Measurements from ENCODE around the gene TRAPPC1. TPM values are rescaled to one million over a fixed set of nuclear protein-coding genes. Genes with fewer than 3 reads are reported as not detected.

The TRAPPC1 gene
- polyA plus RNA-seq, 4 donors = 103 to 152 (median 118) TPM

DNA sequence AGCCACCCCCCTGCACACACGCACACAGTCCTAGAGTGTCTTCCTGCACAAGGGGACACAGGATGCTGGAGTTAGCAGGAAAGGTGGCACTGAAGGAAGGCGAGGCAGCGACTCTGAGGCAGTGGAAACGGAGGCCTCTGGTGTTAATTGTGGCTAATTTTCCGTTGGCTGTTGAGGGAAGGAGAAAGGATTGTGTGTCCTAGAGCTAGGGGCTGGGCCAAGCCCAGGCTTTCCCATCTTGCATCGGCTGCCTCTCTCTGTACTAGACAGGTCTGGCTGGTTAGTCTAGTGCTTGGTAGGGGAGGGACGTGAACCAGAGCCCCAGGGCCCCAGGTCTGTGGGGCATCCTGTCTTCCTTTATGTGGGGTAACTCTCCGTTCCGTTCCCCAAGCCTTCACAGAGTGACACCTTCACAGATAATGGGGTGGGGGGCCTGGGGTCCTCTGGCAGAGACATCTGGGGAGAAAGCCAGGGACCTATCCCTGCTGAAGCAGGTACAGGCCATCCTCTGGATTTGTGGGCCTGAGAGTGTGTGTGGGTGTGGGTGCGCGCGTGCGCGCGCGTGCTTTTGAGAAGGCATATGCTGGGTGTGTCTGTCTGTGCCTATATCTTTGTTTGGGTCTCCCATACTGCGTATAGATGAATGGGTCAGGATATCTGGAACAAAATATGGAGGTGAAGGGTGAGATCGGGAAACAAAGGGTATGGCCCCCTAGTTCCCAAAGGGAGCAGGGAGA is 43.4 kb downstream of the TRAPPC1 start, which contains the start of gene CHD3:
TSS of gene CHD3 (plus strand) at position 606 of the 737 bp plus-strand sequence. CDS start 212 bp downstream, outside the sequence.
- peaks cover 3 to 41% (median 20%) of the 10 kb centered on the region in 3 donors for H3K4me1 ChIP-seq (ENCODE audit: control insufficient read depth in 3 of 3, insufficient read depth in 2 of 3, low read depth in 1 of 3, low read length in 2 of 3)
- peak; percentile 25 to 35 for DNase-seq
- no peaks in the 10 kb centered on the region for H3K27me3 ChIP-seq (ENCODE audit: control insufficient read depth in 3 of 3, insufficient read depth in 3 of 3, low read length in 3 of 3)
- H3K9me3 ChIP-seq (ENCODE audit: control insufficient read depth in 2 of 2, insufficient read depth in 1 of 2, low read depth in 1 of 2, low read length in 1 of 2) = no peaks in the 10 kb centered on the region
- no peak for FAIRE-seq
- peaks cover 4 to 34% (median 6%) of the 10 kb centered on the region in 3 donors for H3K36me3 ChIP-seq (ENCODE audit: control insufficient read depth in 3 of 3, insufficient read depth in 2 of 3, low read depth in 1 of 3, low read length in 3 of 3)
- WGBS, 3 donors = 9 to 21% (median 16%) methylated on average over 18 of the region's 18 CpGs
- peak within 1 kb of the TSS; percentile 68 to 97 (median 91) for H3K27ac ChIP-seq (ENCODE audit: low read depth in 1 of 3, low read length in 2 of 3)
- peak within 1 kb of the TSS; percentile 36 to 87 (median 43) for H3K4me3 ChIP-seq (ENCODE audit: low read depth in 1 of 3, low read length in 3 of 3)

DNA sequence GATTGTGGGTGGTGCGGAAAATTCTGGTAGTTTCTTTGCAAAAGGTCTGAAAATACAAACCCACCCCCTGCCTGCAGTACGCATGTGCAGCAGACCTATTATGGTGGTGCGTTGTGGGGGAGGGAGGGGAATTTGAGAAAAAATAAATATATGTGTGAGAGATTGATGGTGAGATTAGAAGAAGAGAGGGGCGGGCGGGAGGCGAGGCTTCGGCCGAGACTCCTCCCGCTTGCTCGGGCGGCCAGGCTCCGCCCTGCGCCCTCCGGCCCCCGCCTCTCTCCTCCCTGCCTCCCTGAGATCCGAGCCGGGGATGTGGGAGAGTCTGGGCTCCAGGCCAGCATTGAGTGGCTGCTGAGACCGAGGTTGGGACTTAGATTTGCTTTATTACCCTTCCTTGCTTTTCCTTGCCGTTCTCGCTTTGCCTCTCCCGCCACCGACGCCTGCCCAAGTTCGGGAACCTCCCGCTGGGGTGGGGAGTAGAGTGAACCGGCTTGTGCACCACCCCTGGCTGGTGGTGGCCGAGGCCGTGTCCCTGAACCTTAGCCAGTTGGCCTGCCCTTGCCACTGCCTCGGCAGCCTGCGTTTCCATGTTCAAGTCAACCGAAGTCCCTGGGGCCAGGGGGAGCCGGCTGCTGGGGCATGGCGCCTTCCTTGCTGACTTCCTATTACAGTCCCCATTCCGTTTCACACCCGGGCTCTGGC is 44.1 kb downstream of the TRAPPC1 start:
- Histone ChIP-seq H3K27me3 (ENCODE audit: control insufficient read depth in 3 of 3, insufficient read depth in 3 of 3, low read length in 3 of 3) (no peaks in the 10 kb centered on the region), H3K9me3 (ENCODE audit: control insufficient read depth in 2 of 2, insufficient read depth in 1 of 2, low read depth in 1 of 2, low read length in 1 of 2) (no peaks in the 10 kb centered on the region), H3K4me1 (ENCODE audit: control insufficient read depth in 3 of 3, insufficient read depth in 2 of 3, low read depth in 1 of 3, low read length in 2 of 3) (peaks cover 5 to 48% (median 23%) of the 10 kb centered on the region in 3 donors), H3K36me3 (ENCODE audit: control insufficient read depth in 3 of 3, insufficient read depth in 2 of 3, low read depth in 1 of 3, low read length in 3 of 3) (peaks cover 2 to 30% (median 4%) of the 10 kb centered on the region in 3 donors), H3K27ac (ENCODE audit: low read depth in 1 of 3, low read length in 2 of 3) (peak overlapping the region; percentile 68 to 97 (median 91)), H3K4me3 (ENCODE audit: low read depth in 1 of 3, low read length in 3 of 3) (peak overlapping the region; percentile 36 to 87 (median 43))
- 0 to 1% (median 1%) methylated on average over 26 to 35 of the region's 35 CpGs for WGBS, 3 donors
- DNase-seq (peak; percentile 92 to 96), FAIRE-seq (no peak)

DNA sequence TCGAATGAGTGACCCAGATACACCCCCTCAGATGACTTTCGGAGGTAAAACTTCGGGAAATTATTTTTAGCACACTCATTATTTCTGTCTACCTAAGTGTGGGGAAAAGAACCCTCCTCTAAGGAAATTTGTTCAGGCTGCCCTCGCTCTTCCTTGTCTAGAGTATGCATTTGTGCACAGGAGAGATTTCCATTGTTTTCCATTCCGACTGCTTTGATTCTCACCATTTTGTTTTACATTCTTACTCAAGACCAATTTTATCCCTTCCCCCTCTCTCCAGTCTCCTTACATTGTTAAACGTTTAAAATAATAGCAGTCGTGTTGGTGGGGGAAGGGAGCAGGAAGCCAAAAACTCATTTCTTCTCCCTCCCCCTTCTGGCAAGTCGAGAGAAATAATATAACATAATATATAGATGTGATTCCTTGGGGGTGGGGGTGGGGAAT is 44.7 kb downstream of the TRAPPC1 start:
- H3K27me3 ChIP-seq (ENCODE audit: control insufficient read depth in 3 of 3, insufficient read depth in 3 of 3, low read length in 3 of 3) = no peaks in the 10 kb centered on the region
- WGBS, 3 donors = 3 to 4% (median 4%) methylated on average over 8 of the region's 8 CpGs
- FAIRE-seq (no peak), DNase-seq (no peak)
- peaks cover 5 to 53% (median 24%) of the 10 kb centered on the region in 3 donors for H3K4me1 ChIP-seq (ENCODE audit: control insufficient read depth in 3 of 3, insufficient read depth in 2 of 3, low read depth in 1 of 3, low read length in 2 of 3)
- H3K36me3 ChIP-seq (ENCODE audit: control insufficient read depth in 3 of 3, insufficient read depth in 2 of 3, low read depth in 1 of 3, low read length in 3 of 3) = peaks cover 2 to 30% (median 4%) of the 10 kb centered on the region in 3 donors
- H3K27ac ChIP-seq (ENCODE audit: low read depth in 1 of 3, low read length in 2 of 3) = peak overlapping the region; percentile 66 to 93 (median 89)
- peak overlapping the region; percentile 68 to 87 (median 86) for H3K4me3 ChIP-seq (ENCODE audit: low read depth in 1 of 3, low read length in 3 of 3)
- H3K9me3 ChIP-seq (ENCODE audit: control insufficient read depth in 2 of 2, insufficient read depth in 1 of 2, low read depth in 1 of 2, low read length in 1 of 2) = no peaks in the 10 kb centered on the region

DNA sequence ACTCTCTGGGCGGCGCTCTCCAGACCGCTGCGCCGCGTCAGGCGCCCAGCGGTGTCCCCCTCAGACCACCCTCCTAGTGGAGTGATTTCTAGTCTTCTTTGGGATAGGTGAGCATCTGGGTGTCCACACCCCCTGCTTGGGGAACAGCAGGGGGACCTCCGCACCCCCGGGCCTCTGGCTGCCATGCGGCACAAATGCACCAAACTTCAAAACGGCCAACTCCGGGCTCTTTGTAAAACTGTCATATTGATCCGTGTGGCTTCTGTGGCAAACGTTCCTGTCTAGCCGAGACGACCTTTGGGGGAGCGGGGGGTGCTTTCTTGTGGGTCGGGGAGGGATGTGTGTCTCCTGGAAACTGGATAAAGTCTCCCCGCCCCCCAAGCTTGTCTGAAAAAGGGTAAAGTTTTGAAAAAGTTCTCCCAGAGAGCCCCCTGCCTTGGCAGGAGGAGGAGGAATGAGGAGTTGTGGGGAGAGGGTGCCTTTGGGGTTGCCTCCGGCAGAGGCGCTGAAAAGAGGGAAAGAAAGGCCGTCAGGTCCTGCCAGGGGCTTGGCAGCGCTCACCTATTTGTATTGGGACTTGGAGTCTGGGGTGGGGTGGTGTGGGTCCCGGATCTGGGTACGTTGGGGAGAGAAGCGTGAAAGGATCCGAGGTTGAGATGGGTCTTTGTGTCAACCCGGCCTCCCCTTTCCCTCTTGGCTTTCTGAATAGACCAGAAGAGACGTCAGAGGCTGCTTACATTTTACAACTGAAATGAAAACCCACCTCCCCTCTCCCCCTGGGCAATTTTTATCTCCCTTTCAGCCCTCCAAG is 45.3 kb downstream of the TRAPPC1 start:
- no peaks in the 10 kb centered on the region for H3K9me3 ChIP-seq (ENCODE audit: control insufficient read depth in 2 of 2, insufficient read depth in 1 of 2, low read depth in 1 of 2, low read length in 1 of 2)
- peak overlapping the region; percentile 68 to 87 (median 86) for H3K4me3 ChIP-seq (ENCODE audit: low read depth in 1 of 3, low read length in 3 of 3)
- H3K36me3 ChIP-seq (ENCODE audit: control insufficient read depth in 3 of 3, insufficient read depth in 2 of 3, low read depth in 1 of 3, low read length in 3 of 3) = peaks cover 4 to 29% (median 5%) of the 10 kb centered on the region in 3 donors
- FAIRE-seq (no peak), DNase-seq (peak; percentile 38 to 67)
- 1 to 2% (median 2%) methylated on average over 30 of the region's 30 CpGs for WGBS, 3 donors
- H3K27me3 ChIP-seq (ENCODE audit: control insufficient read depth in 3 of 3, insufficient read depth in 3 of 3, low read length in 3 of 3) = no peaks in the 10 kb centered on the region
- H3K27ac ChIP-seq (ENCODE audit: low read depth in 1 of 3, low read length in 2 of 3) = peak overlapping the region; percentile 66 to 93 (median 89)
- H3K4me1 ChIP-seq (ENCODE audit: control insufficient read depth in 3 of 3, insufficient read depth in 2 of 3, low read depth in 1 of 3, low read length in 2 of 3) = peaks cover 5 to 59% (median 24%) of the 10 kb centered on the region in 3 donors

DNA sequence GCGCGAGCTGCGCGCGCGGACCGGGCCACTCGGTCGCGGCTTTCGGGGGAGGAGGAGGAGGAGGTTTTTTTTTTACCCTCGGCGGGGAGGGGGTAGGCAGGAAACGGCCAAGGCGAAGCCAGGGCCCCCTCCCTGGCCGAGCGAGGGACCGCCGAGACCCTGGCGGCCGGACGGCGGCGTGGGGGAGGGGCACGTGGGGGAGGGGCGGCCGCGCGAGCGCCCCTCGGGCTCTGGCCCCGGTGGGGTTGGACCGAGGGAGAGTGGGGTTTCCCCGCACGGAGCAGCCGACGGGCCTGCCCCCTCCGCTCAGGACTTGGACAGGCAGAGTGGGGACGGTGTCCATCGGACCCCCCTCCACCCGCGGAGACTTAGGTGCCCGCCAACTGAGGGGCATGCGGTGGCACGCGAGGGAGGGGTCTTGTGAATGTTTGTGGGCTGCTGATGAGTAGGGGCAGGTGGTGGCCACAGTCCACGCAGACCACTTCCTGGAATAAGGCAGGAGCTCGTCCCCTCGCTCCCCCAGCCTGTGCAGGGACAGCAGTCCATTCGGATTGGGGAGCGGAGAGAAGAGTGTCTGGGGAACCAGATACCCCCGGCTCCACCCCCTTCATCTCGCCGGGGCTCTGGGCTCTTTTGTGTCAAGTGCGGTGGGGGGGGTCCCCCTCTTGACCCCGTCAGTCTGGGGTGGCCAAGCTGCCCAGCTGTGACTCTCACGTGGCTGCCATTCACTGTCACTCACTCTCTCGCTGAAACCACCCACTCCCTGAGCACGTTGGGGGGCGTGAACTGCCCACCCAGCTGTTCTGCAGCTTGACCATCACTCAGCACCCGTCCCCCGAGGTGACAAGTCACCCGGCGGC is 46.1 kb downstream of the TRAPPC1 start:
- FAIRE-seq = no peak
- 0 to 1% (median 0%) methylated on average over 35 to 64 of the region's 64 CpGs for WGBS, 3 donors
- Histone ChIP-seq H3K27ac (ENCODE audit: low read depth in 1 of 3, low read length in 2 of 3) (peak overlapping the region; percentile 66 to 93 (median 89)), H3K27me3 (ENCODE audit: control insufficient read depth in 3 of 3, insufficient read depth in 3 of 3, low read length in 3 of 3) (no peaks in the 10 kb centered on the region), H3K9me3 (ENCODE audit: control insufficient read depth in 2 of 2, insufficient read depth in 1 of 2, low read depth in 1 of 2, low read length in 1 of 2) (no peaks in the 10 kb centered on the region), H3K4me3 (ENCODE audit: low read depth in 1 of 3, low read length in 3 of 3) (peak overlapping the region; percentile 68 to 87 (median 86)), H3K36me3 (ENCODE audit: control insufficient read depth in 3 of 3, insufficient read depth in 2 of 3, low read depth in 1 of 3, low read length in 3 of 3) (peaks cover 0 to 24% (median 4%) of the 10 kb centered on the region in 3 donors), H3K4me1 (ENCODE audit: control insufficient read depth in 3 of 3, insufficient read depth in 2 of 3, low read depth in 1 of 3, low read length in 2 of 3) (peaks cover 5 to 63% (median 24%) of the 10 kb centered on the region in 3 donors)
- DNase-seq = peak in 1 of 2 donors; percentile 60

DNA sequence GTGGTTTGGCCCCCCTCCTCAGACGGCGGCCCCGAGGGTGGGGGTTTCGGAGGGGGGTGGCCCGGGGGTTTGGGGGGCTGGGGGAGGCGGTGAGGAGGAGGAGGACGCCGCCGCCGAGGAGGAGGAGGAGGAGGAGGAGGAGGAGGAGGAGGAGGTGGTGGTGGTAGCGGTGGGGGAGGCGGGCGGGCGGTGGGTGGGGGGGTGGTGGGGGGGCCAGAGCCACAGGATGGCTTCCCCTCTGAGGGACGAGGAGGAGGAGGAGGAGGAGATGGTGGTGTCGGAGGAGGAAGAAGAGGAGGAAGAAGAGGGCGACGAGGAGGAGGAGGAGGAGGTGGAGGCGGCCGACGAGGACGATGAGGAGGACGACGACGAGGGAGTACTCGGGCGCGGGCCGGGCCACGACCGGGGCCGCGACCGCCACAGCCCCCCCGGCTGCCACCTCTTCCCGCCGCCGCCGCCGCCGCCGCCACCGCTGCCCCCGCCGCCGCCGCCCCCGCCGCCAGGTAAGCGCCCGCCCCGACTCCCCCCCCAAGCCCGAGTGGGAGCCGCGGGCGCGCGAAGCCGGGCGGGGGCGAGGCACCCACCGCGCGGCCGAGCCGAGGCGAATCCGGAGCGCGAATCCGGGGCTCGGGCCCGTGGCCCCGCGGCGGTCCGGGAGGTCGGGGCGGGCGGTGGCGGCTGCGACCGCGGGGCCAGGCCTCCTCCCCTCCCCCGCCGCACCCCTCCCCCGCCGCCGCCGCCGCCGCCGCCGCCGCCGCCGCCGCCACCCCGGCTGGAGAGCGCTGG is 47.0 kb downstream of the TRAPPC1 start:
- H3K9me3 ChIP-seq (ENCODE audit: control insufficient read depth in 2 of 2, insufficient read depth in 1 of 2, low read depth in 1 of 2, low read length in 1 of 2) = no peaks in the 10 kb centered on the region
- DNase-seq = peak in 1 of 2 donors; percentile 39
- peaks cover 0 to 20% (median 4%) of the 10 kb centered on the region in 3 donors for H3K36me3 ChIP-seq (ENCODE audit: control insufficient read depth in 3 of 3, insufficient read depth in 2 of 3, low read depth in 1 of 3, low read length in 3 of 3)
- H3K27me3 ChIP-seq (ENCODE audit: control insufficient read depth in 3 of 3, insufficient read depth in 3 of 3, low read length in 3 of 3) = no peaks in the 10 kb centered on the region
- H3K4me1 ChIP-seq (ENCODE audit: control insufficient read depth in 3 of 3, insufficient read depth in 2 of 3, low read depth in 1 of 3, low read length in 2 of 3) = peaks cover 5 to 67% (median 23%) of the 10 kb centered on the region in 3 donors
- no peak for FAIRE-seq
- peak overlapping the region; percentile 66 to 91 (median 89) for H3K27ac ChIP-seq (ENCODE audit: low read depth in 1 of 3, low read length in 2 of 3)
- WGBS, 3 donors = 0 to 4% (median 0%) methylated on average over 1 to 87 of the region's 100 CpGs
- H3K4me3 ChIP-seq (ENCODE audit: low read depth in 1 of 3, low read length in 3 of 3) = peak overlapping the region; percentile 68 to 87 (median 86)

All from small intestine (tissue), 7 donors.